OCI-LY1 (cell line): ENCODE measurements around the gene IL7R.

Experiments
- EZH2 ChIP-seq: fragments of 200-600 bp; sonication (generic), shearing (Covaris generic); IDR thresholded peaks from 2 replicates; pipeline ENCODE4 v1.8.0; 2017; ENCODE audit warnings: borderline replicate concordance, mixed run types, mild to moderate bottlenecking, antibody characterized with exemption, low read length, moderate library complexity, mixed read lengths
- TF ChIP-seq, protein P1 (sequence below): fragments of 200-600 bp; sonication (generic), shearing (Covaris generic); IDR thresholded peaks from 2 replicates; pipeline ENCODE4 v1.5.1; 2017; ENCODE audit warnings: mild to moderate bottlenecking, antibody characterized with exemption, low read length, moderate library complexity, mixed read lengths

DNA sequence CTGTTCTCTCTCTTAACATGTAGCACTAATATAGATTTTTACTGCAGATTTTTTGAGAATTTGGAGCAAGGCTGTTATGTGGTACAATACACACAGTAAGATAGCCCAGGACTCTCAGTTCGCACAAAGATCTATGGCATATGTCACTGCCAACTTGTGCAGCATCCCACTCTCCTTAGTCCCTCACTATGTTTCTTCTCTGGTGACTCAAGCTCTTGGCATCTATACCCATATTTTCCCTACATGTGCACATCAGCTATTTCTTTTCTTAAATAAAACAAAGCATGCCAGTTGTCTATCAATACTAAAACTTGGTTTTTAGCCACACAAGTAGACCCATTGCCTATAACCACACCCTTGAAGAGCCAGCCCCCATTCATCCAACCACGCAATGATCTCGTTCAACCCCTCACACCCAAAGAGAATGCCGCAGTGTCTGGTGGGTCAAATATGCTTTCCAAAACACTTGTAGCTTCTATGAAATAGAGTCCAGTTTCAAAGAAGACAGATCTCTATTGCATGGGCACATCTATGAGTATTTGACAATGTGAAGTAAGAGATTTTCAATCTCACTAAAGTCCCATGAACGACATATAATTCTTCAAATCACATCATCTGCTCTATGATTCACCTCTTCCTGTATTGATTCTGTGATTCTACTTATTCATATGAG lies 18.2 kb upstream of the IL7R start:
- TF ChIP-seq, protein P1, sequence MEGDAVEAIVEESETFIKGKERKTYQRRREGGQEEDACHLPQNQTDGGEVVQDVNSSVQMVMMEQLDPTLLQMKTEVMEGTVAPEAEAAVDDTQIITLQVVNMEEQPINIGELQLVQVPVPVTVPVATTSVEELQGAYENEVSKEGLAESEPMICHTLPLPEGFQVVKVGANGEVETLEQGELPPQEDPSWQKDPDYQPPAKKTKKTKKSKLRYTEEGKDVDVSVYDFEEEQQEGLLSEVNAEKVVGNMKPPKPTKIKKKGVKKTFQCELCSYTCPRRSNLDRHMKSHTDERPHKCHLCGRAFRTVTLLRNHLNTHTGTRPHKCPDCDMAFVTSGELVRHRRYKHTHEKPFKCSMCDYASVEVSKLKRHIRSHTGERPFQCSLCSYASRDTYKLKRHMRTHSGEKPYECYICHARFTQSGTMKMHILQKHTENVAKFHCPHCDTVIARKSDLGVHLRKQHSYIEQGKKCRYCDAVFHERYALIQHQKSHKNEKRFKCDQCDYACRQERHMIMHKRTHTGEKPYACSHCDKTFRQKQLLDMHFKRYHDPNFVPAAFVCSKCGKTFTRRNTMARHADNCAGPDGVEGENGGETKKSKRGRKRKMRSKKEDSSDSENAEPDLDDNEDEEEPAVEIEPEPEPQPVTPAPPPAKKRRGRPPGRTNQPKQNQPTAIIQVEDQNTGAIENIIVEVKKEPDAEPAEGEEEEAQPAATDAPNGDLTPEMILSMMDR = no peak
- no peak for TF ChIP-seq EZH2
